Activated T-cell treated with anti-CD3 and anti-CD28 coated beads, Interleukin-2, amount 50 U/mL, for 72 hours (primary cell): ENCODE measurements around the gene APOL6. TPM values are rescaled to one million over a fixed set of nuclear protein-coding genes. Genes with fewer than 3 reads are reported as not detected.

ENCODE experiments used
- ATAC-seq, 2 donors: fragments of 150-1000 bp; cut with Tn5 transposase; replicated peaks in 1 of 2; 2 replicates each; pipeline ENCODE4 v1.10.0; 2021; ENCODE audit warnings: moderate library complexity in 2 of 2, mild to moderate bottlenecking in 1 of 2
- DNase-seq, 2 donors: peaks; one replicate each; pipeline ENCODE4 v3.0.0; 2021 to 2022; ENCODE audit warnings: mixed read lengths in 1 of 2
- H3K27ac Mint-ChIP-seq: one replicate; pipeline ENCODE4 v1.8.0; 2022; ENCODE audit warnings: mild to moderate bottlenecking, moderate library complexity, mixed read lengths
- H3K27me3 Mint-ChIP-seq: one replicate; pipeline ENCODE4 v1.8.0; 2022; ENCODE audit warnings: low read depth, mixed read lengths
- H3K36me3 Mint-ChIP-seq, 2 donors: one replicate each; pipeline ENCODE4 v1.8.0; 2022; ENCODE audit warnings: mixed read lengths in 2 of 2, mild to moderate bottlenecking in 1 of 2; ENCODE audit not compliant: insufficient read depth in 2 of 2
- H3K4me1 Mint-ChIP-seq: one replicate; pipeline ENCODE4 v1.8.0; 2022; ENCODE audit warnings: low read depth, mixed read lengths
- H3K4me3 Mint-ChIP-seq, 2 donors: one replicate each; pipeline ENCODE4 v1.8.0; 2022; ENCODE audit warnings: mild to moderate bottlenecking in 2 of 2, mixed read lengths in 2 of 2, moderate library complexity in 2 of 2
- H3K9me3 Mint-ChIP-seq, 2 donors: one replicate each; pipeline ENCODE4 v1.8.0; 2022; ENCODE audit warnings: mixed read lengths in 2 of 2
- total RNA-seq, 2 donors: library from RNA; stranded (reverse); gene quantifications; one replicate each; pipeline ENCODE4 v1.2.3, GENCODE V29; 2022

The APOL6 gene, protein sequence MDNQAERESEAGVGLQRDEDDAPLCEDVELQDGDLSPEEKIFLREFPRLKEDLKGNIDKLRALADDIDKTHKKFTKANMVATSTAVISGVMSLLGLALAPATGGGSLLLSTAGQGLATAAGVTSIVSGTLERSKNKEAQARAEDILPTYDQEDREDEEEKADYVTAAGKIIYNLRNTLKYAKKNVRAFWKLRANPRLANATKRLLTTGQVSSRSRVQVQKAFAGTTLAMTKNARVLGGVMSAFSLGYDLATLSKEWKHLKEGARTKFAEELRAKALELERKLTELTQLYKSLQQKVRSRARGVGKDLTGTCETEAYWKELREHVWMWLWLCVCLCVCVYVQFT
- total RNA-seq = 10 to 100 TPM; 42.0 to 56.0 TPM

DNA sequence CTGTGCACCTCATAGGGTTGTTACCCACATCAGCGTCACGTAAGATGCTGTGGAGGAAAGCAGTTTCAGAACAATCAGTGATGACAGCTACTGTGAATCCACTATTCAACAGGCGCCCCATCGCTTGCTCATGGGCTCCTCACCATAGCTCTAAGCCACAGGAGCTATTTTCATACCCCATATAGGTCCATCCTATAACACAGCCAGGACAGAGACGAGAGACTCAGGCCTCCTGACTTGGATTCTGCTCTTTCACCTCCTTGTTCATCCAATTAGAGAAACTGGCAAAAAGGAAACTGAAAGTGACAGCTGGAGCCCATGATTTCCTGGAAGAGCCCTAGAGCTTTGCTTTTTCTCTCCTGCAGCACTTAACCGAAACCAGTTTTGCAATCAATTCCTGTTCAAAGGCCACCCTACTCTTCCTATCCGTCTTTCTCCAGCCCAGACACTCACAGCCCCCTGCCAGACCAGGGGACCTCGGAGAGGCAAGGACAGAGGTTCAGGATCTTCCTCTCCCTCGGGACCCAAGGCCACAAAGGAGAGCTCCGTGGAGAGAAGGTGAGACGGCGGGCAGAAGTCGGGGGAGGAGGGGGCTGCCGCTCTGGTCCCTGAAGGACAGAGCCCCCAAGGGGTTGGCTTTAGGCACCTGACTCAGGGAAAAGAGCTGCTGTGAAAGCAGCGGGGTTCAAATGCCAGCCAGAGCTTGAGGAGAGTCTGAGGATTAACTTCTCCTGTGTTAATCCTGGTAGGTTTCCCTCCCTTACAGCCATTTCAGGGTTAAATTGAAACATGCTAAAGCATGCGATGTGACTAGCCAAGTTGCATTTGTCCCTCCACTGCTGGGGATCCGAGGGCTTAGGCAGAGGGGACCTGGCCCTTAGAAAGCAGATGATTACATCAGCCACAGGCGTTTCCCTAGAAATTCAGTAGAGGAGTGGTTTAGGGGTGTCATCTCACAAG lies at the start of gene APOL6:
Gene APOL6, plus strand, starts transcription at position 381 of the 960 bp plus-strand sequence. CDS start 7,980 bp downstream, outside the sequence.
- no peaks in the 10 kb centered on the region for H3K27me3 Mint-ChIP-seq
- peaks cover 46% of the 10 kb centered on the region for H3K4me1 Mint-ChIP-seq
- peaks cover 0 to 2% of the 10 kb centered on the region in 2 donors for H3K9me3 Mint-ChIP-seq
- peak within 1 kb of the TSS; percentile 97 to 99 for H3K4me3 Mint-ChIP-seq
- DNase-seq (peak; percentile 72 to 79), ATAC-seq (peak; percentile 84 to 86)
- H3K36me3 Mint-ChIP-seq = peaks cover 16 to 34% of the 10 kb centered on the region in 2 donors
- peak within 1 kb of the TSS; percentile 100 for H3K27ac Mint-ChIP-seq

DNA sequence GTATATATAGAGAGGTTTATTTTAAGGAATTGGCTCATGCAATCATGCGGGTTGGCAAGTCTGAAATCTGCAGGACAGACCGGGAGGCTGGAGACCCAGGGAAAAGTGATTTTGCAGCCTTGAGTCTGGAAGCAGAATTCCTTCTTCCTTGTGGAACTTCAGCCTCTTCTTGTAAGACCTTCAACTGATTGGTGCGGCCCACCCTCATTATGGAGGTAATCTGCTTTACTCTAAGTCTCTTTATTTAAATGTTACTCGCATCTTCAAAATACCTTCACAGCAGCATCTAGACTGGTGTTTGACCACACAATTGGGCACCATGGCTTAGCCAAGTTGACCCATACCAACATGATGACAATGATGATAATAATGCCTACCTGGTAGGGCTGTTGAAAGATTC lies 48.9 kb upstream of the APOL6 start:
- Mint-ChIP-seq H3K9me3 (no peaks in the 10 kb centered on the region), H3K27me3 (no peaks in the 10 kb centered on the region), H3K27ac (no peak overlapping the region), H3K4me1 (peaks cover under 1% of the 10 kb centered on the region), H3K4me3 (no peak overlapping the region), H3K36me3 (no peaks in the 10 kb centered on the region)
- DNase-seq (no peak), ATAC-seq (no peak)

DNA sequence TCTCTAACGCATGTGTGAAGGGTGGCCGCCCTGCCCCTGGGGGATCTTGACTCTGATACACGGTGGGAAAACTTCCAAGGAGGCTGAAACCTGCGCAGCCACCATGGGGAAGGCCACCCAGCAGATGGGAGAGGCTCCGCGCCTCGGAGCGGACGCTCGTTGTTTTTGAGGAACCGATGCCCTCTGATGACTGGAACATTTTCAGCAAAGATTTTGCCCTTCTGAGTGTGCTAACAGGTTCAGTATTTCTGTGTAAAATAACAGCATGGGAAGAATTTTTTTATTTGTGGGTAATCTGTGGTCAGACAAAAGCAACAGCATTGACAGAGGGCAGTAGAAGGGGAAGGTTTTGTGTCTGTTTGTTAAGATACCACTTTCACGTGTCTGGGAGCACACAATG lies 47.8 kb upstream of the APOL6 start:
- ATAC-seq = no peak
- no peak overlapping the region for H3K4me3 Mint-ChIP-seq
- no peak overlapping the region for H3K27ac Mint-ChIP-seq
- peaks cover 12% of the 10 kb centered on the region for H3K4me1 Mint-ChIP-seq
- no peak for DNase-seq
- no peaks in the 10 kb centered on the region for H3K27me3 Mint-ChIP-seq
- H3K9me3 Mint-ChIP-seq = no peaks in the 10 kb centered on the region
- no peaks in the 10 kb centered on the region for H3K36me3 Mint-ChIP-seq

DNA sequence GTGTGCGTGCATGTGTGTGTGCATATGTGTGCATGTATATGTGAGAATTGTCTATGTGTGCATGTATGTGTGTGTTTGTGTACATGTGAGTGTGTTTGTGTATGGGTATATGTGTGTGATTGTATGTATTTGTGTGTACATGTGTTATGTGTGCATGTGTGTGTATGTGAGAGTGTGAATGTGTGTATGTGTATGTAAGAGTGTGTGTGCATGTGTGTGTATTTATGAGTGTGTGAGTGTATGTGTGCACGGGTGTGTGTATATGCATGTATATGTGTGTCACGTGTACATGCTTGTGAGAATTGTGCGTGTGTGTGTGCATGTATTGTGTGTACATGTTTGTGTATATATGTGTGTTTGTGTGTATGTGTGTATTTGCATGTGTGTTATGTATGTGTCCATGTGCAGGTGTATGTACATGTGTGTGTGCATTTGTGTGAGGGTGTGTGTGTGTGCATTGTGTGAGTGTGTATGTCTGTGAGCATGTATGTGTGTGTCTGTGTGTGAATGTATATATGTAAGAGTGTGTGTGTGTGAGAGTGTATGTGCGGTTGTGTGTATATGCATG lies 47.1 kb upstream of the APOL6 start:
- Mint-ChIP-seq H3K27ac (no peak overlapping the region), H3K9me3 (no peaks in the 10 kb centered on the region), H3K27me3 (peaks cover 2% of the 10 kb centered on the region), H3K4me3 (no peak overlapping the region), H3K36me3 (no peaks in the 10 kb centered on the region), H3K4me1 (peaks cover 13% of the 10 kb centered on the region)
- DNase-seq (no peak), ATAC-seq (no peak)

DNA sequence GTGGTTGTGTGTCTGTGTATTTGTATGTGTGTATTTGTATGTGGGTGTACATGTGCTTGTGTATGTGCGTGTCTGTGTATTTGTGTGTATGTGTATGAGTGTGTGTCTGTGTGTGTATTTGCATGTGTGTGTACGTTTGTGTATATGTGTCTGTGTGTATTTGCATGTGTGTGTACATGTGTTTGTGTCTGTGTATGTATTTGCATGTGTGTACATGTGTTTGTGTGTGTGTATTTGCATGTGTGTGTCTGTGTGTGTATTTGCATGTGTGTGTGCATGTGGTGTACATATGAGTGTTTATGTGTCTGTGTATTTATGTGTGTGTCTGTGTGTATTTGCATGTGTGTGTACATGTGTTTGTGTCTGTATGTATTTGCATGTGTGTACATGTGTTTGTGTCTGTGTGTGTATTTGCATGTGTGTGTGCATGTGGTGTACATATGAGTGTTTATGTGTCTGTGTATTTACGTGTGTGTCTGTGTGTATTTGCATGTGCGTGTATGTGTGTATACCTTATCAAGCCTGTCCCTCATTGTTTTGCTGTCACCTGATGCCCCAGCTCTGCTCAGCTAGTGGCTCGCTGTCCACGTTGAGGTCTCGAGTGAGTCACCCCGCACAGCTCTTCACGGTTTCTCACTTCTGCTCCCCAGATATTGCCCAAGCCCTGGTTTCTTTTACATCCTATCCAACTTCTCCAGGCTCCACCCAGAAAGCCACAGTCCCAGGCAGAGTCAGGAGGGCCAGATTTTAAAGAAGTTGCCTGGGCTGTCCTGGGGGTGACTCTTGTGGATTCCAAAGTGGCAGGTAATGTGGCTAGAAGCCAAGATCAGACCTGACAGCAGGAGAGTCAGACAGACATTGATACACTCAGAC lies 46.3 kb upstream of the APOL6 start:
- Mint-ChIP-seq H3K4me1 (peaks cover 13% of the 10 kb centered on the region), H3K4me3 (no peak overlapping the region), H3K27ac (no peak overlapping the region), H3K9me3 (no peaks in the 10 kb centered on the region), H3K36me3 (no peaks in the 10 kb centered on the region), H3K27me3 (peaks cover 9% of the 10 kb centered on the region)
- ATAC-seq = peak; percentile 41
- peak in 1 of 2 donors; percentile 12 for DNase-seq

DNA sequence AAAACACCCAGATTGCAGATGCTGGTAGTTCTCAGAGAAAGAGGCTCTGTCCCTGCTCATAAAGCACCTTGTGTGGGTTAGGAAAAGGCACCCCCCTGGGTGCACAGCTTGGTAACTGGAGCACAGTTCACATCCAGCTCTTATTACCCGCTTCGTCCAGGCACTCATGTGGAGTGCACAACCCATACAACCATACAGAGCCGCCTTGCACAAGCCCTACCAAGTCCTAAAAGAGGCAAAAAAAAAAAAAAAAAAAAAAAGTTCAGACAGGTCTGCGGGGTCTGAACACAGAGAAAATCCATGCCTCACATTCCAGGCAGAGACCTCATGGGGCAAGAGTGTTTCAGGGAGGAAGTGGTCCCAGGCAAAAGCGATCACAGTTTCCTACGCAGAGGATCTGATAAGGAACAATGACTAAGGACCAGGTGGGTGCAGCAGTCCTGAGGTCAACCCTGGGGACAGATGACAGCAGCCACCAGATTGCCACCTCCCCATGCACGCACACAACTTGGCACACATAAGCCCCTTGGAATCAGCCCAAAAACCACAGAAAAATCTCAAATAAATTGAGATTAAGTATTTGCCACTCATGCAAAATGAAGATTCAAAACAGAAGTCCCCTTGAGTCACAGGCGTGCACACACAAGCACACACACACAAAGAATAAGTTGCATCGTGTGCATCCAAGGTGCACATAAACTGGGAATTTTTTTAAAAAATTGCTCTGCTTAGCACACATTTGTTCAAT lies 43.5 kb upstream of the APOL6 start:
- H3K27me3 Mint-ChIP-seq = peaks cover 33% of the 10 kb centered on the region
- DNase-seq (peak; percentile 34 to 48), ATAC-seq (peak; percentile 86 to 87)
- no peak overlapping the region for H3K27ac Mint-ChIP-seq
- H3K4me1 Mint-ChIP-seq = peaks cover 13% of the 10 kb centered on the region
- no peak overlapping the region for H3K4me3 Mint-ChIP-seq
- no peaks in the 10 kb centered on the region for H3K9me3 Mint-ChIP-seq
- H3K36me3 Mint-ChIP-seq = no peaks in the 10 kb centered on the region

DNA sequence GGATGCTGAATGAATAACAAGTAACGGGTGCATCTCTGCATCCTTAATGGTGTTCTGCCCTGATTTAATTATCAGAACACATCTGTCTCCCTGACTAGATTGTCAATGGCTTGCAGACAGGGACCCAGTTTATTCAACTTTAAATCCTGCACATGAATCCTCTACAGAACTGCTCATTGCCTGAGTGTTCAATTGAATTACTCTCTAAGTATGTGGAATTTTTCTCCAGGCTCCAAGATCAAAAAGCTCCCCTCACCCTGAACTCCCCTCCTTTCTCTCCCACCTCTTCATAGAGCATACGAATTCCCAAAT lies 42.9 kb upstream of the APOL6 start:
- DNase-seq (no peak), ATAC-seq (no peak)
- Mint-ChIP-seq H3K27ac (no peak overlapping the region), H3K27me3 (peaks cover 38% of the 10 kb centered on the region), H3K4me3 (no peak overlapping the region), H3K9me3 (no peaks in the 10 kb centered on the region), H3K36me3 (no peaks in the 10 kb centered on the region), H3K4me1 (peaks cover 13% of the 10 kb centered on the region)

DNA sequence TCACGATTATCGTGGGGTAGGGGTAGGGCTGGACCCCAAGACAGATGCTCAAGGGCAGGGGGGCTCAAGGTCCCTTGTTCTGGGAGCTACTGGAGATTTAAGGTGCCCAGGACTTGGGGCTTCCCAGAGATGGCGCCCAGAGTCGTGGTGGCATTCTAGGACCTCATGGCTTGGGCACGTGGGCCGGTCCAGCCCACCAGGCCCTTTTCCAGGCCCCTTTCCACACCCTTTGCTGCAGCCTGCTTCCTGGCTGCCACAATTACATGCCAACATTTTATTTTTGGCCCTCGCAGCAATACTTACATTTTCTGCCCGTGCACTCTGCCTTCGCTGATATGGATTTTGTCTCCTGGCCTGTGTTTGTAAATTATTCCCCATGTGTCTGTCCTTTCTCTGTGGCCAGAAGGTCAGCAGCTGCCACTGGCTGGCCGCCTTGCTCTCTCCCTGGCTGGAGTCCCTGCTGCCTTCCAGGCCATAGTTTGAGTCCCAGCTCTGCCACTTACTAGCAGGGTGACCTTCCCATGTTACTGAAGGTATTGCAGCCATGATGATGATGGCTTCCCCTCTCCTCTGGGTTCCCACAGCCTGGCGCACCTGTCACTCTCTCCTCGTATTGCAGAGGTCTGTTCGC lies 42.3 kb upstream of the APOL6 start:
- Mint-ChIP-seq H3K9me3 (no peaks in the 10 kb centered on the region), H3K4me1 (peaks cover 13% of the 10 kb centered on the region), H3K4me3 (peak overlapping the region in 1 of 2 donors; percentile 9), H3K36me3 (no peaks in the 10 kb centered on the region), H3K27ac (no peak overlapping the region), H3K27me3 (peaks cover 45% of the 10 kb centered on the region)
- DNase-seq (no peak), ATAC-seq (no peak)

DNA sequence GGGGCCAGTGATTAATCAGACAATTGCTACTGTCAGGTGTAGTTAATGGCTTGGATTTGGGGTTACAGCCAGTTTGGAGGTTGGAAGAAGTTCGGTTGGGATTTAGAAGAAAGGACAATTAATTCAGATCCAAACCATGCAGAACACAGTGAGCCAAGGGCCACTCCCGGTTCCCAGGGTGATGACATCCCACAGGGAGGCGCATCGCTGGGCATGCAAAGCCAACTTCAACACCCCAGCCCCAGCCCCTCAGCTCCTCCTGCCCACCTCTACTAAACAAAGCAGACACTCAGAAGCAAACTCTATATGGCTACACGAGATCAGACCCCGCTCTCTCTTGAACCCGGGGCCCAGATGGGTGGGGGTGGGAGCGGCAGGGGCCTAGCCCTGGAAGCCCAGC lies 41.3 kb upstream of the APOL6 start:
- H3K27ac Mint-ChIP-seq = no peak overlapping the region
- DNase-seq = no peak
- no peak overlapping the region for H3K4me3 Mint-ChIP-seq
- H3K9me3 Mint-ChIP-seq = no peaks in the 10 kb centered on the region
- no peak for ATAC-seq
- no peaks in the 10 kb centered on the region for H3K36me3 Mint-ChIP-seq
- H3K4me1 Mint-ChIP-seq = peaks cover 21% of the 10 kb centered on the region
- H3K27me3 Mint-ChIP-seq = peaks cover 47% of the 10 kb centered on the region

DNA sequence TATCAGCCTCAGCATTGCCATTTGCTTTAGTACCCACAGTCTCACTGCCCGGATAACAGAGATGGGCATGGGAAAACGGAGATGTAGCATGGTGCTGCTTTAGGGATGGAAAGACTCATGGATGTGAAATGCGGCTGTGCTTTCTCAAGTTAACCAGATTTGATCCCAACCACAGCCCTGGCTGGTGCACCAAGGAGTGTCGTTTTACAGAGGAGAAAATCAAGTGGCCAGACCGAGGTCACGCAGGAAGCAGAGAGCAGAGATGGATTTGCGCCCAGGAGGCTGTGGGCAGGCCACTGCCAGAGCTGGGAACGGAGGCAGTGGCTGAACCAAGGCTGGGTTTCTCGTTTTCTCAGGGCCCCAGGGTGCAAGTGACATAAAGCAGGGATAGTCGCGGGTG lies 40.2 kb upstream of the APOL6 start:
- Mint-ChIP-seq H3K27me3 (peaks cover 47% of the 10 kb centered on the region), H3K9me3 (no peaks in the 10 kb centered on the region), H3K36me3 (no peaks in the 10 kb centered on the region)

DNA sequence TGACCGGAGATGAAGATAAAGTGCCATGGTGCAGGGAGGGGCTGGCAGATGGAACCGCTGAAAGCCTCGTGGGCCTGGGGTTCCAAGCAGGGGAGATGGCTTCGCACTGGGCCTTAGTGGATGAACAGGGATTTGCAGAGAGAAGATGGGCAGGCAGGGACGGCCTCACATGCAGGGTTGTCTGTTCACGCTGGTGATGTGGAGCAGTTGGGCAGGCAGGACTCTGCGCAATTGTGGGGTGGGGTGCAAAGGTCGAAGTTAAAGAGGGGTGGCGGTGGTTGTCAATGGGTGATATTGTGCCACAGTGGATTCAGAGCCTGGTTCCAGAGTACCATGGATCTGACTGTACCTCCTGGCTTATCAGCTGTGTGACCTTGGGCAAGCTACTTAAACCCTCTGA lies 39.0 kb upstream of the APOL6 start:
- no peak for DNase-seq
- no peak for ATAC-seq
- Mint-ChIP-seq H3K9me3 (no peaks in the 10 kb centered on the region), H3K27me3 (peaks cover 47% of the 10 kb centered on the region), H3K4me3 (no peak overlapping the region), H3K36me3 (no peaks in the 10 kb centered on the region), H3K27ac (no peak overlapping the region), H3K4me1 (peaks cover 25% of the 10 kb centered on the region)

More for the DNA sequence above, 40.2 kb upstream of the APOL6 start:
- ATAC-seq (no peak), DNase-seq (no peak)
- H3K4me1 Mint-ChIP-seq = peaks cover 25% of the 10 kb centered on the region
- H3K4me3 Mint-ChIP-seq = no peak overlapping the region
- H3K27ac Mint-ChIP-seq = no peak overlapping the region

DNA sequence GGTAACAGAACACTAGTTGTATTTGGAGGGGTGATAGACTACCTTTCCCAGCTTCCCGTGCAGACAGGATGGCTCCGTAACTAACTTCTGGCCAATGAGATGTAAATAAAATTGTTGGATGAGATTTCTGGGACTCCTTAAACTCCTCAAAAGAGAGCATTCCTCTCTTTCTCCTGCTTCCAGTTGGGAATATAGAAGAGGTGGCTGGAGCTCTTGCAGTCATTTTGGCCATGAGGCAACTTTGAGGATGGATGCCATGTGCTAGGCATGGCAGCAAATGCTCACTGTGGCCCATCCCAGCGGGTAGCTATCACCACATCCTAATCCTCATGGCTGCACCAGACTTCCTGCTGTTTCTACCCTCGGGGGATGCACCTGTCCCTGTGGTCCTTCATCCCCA lies 38.5 kb upstream of the APOL6 start:
- H3K27me3 Mint-ChIP-seq = peaks cover 47% of the 10 kb centered on the region
- peaks cover 21% of the 10 kb centered on the region for H3K4me1 Mint-ChIP-seq
- no peak for DNase-seq
- no peak overlapping the region for H3K27ac Mint-ChIP-seq
- H3K36me3 Mint-ChIP-seq = no peaks in the 10 kb centered on the region
- no peak overlapping the region for H3K4me3 Mint-ChIP-seq
- ATAC-seq = no peak
- no peaks in the 10 kb centered on the region for H3K9me3 Mint-ChIP-seq
